Activated CD4-positive, alpha-beta T cell treated with anti-CD3 and anti-CD28 coated beads, Interleukin-2, amount 50 U/mL, for 1 hour (primary cell): ENCODE results near the gene FRS3.
"Not testable (repeated sequence)": the region's sequence is repeated elsewhere in the genome, so short reads cannot be mapped to it uniquely, and the experiment has no call there.

Experiments used
- DNase-seq: peaks from one replicate; pipeline ENCODE4 v3.0.0-alpha.2; 2020

FRS3 gene

DNA sequence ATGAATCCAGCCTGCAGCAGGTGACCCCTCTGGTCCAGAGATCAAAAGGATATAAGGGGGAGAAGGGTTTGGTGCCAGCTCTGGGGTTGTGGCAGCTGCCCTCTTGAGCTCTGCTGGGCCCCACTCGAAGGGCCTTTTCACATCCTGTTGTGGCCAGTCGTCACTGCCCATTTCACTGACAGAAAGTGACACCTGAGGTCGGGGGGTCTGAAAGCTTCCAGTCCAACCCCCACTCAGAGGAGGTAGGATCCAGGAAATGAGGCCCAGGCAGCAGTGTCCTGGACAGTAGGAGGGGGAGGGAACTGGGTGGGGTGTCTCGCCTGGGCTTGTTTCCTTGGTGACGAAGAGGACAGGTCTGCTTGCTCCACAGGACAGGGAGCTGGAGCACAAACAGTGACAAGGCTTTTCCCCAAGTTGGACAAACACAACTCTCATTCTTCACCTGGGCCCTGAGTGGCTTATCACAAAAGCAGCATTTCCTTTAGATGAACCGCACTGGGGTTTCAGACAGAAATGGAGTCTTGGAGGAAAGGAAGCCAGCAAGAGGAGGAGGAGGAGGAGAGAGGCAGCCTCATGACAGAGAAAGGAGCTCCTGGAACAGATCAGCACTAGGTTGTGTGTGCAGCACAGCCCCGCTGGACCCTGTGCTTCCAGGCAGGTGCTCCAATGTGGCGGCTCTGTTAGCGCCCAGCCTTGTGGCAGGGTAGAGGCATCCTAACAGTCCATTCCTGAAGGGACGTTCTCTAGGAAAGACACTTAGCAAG is 11.0 kb downstream of the FRS3 start:
- DNase-seq: no peak

DNA sequence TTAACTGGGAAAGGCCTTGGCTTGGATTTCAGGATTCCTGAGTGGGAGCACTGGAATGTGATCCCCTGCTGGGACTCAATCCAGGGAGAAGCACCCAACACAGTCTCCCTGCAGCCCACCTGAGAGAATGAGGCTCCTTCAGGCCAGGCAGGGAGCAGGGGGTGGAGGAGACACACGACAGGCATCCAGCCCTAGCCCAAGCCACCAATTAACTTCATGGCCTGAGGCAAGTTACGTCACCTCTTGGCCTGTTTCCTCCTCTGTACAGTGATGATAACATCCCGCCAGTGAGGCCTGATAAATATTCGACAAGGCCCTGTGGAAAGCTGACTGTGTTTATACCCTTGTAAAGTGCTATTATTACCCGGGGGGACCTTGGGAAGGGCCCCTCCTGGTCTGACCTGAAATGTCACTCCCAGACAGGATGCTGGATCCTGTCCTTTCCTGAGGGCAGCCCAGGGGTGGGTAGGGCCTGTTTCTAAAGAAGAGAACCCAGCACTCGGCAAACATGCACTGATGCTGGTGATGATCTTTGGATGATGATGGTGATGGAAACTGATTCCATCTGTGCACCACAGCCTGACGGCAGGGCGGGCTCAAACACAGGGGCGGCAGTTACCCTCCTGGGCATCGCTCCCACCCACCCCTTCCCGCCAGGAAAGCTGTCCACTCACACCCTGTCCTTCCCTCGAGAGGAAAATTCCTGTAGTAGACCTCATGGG is 12.4 kb downstream of the FRS3 start:
- DNase-seq: no peak

DNA sequence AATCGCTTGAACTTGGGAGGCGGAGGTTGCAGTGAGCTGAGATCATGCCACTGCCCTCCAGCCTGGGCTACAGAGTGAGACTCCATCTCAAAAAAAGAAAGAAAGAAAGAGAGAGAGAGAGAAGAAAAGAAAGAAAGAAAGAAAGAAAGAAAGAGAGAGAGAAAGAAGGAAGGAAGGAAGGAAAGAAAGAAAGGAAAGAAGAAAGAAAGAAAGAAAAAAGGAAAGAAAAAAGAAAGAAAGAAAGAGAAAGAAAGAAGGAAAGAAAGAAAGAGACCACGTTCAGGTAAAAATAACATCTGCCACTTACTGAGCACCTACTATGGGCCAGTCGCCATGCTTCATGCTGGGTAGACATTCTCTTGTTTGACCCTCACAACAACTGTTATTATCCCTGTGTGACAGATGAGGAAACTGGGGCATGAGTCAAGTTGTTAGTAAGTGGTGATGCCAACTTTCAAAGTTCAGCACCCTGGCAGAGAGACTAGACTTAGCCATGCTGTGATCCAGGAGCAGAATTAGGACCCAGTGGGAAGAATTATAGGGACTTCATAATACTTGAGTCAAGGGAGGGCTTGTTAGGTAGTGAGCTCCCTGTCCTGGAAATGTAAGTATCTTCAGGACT is 13.5 kb downstream of the FRS3 start:
- DNase-seq: not testable (repeated sequence)

DNA sequence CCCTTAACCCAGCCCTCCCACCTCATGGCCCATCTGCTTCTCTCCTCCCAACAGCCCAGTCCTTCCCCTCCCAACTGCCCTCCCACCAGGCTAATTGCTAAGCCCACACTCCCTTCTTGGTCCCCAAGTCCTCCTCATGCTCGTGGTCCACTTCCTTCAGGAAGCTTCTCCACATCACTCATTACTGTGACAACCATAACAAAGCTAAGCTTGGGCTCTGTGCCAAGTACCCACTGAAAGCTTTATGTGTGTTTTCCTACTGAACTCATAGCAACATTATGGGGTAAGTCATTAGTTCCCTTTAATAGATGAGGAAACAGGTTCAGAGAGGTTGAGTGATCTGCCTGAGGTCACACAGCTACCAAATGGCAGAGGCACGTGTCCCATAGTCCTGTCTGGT is 16.2 kb downstream of the FRS3 start:
- no peak for DNase-seq

DNA sequence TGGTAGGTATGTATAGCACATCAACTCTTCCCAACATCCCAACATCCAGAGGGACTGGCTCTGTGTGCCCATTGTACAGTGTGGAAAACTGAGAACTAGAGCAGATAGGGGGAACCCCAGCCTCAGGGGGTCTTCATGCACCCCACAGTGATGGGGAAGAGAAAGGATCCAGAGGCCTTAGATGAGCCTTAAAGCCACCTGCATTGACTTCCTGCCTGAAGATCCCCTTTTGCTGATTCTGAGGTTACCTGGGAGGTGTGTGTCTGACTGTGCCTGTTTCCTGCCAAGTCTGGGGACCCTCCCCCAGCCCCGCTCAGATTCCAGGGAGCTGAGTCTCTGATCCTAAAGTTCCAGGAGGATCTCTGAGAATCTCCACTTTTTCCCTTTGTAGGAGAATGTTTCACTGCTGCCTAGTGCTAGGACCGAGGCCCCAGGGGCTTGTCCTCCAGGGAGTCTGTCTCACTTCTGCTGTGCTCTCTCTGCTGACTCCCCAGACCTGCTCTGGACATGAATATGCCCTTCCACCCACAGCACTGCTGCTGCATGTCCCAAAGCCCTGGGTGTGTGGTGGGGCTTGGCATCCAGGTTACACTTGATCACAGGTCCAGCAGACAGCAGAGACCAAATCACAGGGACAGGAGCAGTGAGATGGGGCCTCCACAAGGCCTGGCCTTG is 19.7 kb downstream of the FRS3 start:
- DNase-seq: no peak

DNA sequence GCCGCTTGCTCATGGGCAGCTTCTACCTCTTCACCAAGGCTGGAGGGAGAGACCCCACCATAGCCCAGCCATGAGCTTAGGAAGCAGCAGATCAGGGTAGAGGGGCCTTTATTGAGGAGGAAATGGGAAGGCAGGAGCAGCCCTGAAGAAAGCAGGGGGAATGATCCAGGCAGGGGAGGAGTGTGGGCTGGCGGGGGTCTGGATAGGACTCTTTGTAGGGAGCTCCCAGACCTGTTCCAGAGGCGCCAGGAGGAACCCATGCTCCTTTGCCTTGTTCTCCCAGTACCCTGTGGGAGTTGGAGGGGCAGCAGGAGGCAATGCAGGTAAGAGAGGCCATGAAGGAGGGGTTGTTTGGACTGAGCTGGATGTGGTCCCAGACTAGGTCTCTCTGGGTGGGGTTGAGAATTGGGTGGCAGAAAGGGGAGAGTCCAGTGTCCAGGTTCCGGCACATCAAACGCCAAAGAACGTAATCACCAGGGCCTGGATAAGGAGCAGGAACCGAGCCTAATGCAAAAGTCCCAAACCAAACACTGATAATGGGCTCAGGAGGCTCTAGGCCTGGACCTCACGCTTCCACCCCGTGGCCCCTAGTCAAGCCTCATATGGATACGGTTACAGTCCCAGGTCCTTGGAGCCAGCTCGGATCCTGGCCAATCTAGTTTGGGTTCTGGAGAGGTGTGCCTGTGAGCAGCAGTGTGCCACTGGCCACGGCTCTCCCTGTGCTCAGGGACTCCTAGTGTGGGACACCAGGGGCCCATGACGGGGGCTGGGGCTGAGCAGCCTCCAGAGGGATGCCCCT is 20.4 kb downstream of the FRS3 start:
- DNase-seq: no peak

DNA sequence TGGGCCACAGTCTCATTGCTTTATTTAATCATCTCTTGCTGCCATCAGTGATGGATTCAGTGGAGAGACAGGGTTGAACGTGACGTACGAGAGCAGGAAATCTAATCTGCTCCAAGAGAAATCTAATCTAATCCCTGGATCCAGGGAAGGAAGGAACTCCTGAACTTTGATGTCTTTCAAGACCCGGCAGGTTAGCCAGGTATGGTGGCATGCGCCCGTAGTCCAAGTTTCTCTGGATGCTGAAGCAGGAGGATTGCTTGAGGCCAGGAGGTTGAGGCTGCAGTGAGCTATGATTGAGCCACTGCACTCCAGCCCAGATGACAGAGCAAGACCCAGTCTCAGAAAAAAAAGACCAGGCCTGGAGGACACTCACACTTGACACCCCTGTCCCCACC is 21.1 kb downstream of the FRS3 start:
- no peak for DNase-seq

DNA sequence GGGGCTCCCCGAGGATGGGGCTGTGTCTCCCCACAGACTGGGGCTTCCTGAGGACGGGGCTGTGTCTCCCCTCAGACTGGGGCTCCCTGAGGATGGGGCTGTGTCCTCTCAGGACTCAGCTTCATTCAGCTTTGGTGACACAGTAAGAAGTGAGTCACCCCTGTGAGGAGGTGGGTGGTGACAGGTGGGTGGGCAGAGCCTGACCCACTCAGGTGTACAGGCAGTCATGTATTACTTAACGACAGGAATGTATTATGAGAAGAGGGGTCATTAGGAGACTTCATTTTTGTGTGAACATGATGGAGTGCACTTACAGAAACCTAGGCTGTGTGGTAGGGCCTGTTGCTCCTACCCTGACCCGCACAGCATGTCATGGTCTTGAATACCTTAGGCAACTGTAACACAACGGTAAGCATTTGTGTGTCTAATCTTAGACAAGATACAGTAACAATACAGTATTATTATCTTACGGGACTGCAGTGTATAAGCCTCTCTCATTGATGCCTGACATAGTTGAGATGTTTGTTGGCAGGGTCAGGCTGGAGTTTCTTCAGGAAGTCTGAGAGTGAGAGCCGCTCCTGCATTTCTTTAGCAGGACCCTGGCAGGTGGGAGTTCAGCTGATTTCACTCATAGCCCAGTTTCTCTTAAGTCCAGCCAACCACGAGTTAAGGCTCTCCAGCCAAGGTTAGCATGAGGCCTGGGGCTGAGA is 21.6 kb downstream of the FRS3 start:
- no peak for DNase-seq

DNA sequence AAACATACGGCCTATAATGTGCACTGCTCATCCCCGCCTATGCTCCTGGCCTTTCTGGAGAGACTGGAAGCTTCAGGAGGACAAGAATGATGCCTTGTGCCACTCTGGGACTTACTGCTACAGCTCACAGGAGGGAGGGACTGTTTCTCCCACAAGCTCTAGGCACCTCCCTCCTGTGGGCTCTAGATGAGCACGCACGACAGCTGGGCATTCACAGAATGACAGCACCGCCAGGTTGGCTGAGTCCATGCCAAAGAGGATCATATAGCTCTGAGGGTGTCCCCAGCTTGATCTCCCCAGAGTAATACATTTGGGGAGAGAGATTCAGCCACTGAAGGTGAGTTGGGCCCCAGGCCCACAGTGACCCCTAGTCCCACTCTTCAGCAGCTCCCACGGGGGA is 22.4 kb downstream of the FRS3 start:
- DNase-seq: no peak

DNA sequence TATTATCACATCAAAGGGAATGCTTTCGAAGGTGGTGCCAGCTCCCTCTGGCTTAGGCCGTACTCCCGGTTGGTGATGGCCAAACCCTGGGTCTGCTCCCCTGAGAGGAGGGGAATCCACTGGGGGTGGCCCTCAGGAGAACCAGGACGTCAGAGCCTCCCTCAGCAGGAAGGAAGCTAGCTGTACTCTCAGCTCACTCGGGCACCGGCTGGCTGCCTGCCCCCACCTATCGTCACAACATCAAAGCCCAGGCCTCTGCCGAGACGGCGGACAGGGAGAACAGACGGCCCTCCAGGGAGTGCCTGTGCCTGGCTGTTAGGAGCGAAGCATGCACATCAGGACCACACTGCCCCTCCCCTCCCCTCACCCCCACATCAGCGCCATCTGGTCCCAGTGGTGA is 23.3 kb downstream of the FRS3 start:
- DNase-seq: no peak

DNA sequence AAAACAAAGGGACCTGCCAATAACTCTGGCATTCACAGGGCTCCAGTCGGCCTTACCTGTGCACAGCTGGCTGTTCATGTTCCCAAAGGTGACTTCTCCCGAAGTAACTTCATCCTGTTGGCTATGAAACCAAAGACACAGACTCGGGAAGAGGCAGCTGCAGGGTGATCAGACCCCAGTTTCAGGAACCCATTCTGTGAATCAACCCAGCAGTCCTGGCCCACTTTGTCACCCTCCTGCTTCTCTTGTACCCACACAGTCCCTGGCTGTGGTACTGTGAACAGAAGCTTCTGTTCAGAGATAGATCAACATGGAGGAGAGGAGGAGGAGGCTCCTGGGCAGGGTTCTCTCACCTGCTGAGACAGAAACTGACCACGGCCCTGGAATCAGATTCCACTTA is 23.8 kb downstream of the FRS3 start:
- no peak for DNase-seq

DNA sequence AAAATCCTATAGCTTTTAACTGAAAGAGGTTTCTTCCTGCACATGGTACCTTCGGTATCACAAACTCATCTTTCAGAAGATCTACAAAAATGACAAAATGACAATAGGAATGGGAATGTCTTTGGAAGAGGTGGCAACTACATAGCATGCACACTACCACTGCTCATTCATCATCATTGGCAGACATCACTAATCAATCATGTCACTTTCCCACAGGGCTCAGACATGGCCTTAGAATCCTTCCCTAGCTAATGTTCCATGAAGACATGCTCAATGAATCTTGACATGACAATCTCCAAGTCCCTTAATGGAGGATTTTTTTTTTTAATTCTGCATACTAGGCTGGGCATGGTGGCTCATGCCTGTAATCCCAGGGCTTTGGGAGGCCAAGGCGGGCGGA is 29.3 kb downstream of the FRS3 start:
- no peak for DNase-seq

DNA sequence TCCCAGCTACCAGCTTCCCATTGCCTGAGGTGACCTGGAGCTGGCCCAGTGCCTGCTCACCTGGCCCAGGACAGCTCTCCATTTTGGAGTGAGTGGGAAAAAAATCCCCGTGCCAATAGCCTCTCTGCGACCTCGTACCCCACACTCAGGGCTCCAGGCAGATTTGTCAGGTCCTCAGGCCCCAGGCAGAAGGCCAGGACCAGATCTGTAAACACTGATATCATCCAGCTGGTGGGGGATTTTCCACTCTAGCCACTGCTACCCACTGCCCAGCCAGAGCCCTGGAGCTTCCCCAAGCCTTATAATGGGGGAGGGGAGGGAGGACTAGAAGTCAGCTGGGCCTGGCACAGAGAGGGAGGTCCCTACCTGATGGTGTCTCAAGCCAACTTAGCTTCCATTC is 31.2 kb downstream of the FRS3 start:
- DNase-seq: no peak

DNA sequence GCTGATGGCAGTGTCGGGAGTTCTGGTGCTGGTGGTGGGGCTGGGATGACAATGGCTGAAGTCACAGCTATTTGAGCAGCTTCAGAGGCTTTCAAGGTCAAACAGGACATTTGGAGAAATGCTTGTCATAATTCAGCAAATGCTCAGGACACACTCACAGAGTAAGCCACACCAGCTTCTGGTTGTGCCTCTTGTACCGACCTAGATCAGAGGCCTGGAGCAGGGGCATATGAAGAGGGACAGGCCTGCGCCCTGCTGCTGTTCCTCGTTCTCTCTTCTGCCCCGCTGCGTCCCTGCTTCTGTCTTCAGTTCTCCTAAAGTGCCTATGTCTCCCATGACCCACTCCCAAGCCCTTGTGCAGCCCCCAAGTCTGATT is 31.6 kb downstream of the FRS3 start:
- DNase-seq: no peak

DNA sequence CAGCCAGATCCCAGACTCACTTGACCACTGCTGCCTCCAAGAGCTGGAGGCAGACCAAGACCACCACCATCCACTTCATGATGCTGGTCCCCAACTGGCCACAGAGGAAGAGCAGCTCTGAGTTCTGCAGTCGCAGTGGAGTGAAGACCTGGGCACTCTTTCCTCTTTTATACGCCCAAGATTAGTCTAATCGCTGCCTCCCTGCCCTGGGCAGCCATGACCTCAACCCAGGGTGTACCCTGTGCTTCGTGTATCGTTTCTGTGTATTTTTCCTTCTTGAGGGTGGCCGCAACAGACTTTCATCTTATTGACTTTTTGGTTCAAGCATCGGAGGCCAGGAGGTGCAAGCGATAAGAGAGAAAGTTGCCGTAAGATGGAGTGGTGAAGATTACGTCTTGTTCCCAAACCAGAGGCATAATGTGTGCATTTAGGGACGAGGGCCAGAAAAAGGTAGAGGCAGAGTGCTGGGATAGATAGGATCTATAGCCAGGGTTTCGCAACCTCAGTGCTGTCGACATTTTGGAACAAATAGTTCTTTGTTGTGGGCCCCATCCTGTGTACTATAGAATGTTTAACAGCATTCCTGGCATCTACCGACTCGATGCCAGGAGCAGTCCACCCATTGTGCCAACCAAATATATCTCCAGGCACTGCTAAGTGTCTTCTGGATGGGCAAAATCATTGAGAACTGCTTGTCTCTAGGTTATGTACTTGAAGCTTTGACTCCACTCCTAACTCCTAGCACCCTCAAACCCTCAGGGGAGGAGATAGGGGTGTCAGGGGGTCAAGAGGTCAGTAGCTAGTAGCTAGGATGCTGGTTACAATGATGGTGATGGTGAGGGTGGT is 32.2 kb downstream of the FRS3 start, which contains the start of gene PGC:
TSS of gene PGC (minus strand) at position 142 of the 846 bp plus-strand sequence. CDS start at position 79, 63 bp downstream.
- no peak for DNase-seq

DNA sequence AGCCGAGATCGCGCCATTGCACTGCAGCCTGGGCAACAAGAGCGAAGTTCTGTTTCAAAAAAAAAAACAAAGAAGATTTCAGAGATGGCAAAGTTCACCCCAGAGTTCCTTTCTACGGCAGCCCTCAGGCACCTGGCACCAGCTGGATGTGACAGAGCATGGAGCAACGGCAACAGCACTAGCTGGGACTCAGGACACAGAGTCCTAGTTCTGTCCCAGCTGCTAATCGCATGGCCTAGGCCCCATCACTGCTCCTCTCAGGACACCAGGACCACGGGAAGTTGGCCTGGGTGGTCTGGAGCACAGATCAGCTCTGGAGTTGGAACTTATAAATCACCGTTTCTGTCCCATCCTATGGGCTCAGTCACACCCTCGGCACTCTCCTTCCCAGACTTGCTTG is 33.6 kb downstream of the FRS3 start:
- DNase-seq: no peak

DNA sequence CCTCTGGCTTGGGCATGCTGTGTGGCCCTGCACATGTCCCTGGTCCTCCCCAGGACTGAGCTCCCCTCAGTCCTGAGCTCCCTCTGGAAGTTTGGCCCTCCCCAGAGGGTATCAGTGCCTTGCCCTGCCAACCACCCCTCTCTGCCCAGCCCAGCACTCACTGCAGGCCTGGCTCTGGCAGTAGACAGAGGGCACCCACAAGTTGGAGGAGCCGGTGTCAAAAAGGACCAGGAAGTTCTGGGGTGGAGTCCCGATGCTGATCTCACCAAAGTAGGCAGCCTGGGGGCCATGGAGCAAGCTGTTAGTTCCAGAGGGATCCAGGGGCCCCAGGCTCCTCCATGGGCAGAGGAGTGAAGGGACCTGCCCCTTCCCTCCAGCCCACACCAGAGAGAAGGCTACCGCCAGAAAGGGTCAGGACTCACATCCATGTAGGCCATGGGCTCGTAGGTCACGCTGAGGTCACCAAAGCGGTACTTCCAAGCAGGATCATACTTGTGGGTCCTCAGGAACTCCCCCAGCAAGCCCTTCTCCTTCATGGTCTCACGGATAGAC is 35.4 kb downstream of the FRS3 start:
- no peak for DNase-seq

DNA sequence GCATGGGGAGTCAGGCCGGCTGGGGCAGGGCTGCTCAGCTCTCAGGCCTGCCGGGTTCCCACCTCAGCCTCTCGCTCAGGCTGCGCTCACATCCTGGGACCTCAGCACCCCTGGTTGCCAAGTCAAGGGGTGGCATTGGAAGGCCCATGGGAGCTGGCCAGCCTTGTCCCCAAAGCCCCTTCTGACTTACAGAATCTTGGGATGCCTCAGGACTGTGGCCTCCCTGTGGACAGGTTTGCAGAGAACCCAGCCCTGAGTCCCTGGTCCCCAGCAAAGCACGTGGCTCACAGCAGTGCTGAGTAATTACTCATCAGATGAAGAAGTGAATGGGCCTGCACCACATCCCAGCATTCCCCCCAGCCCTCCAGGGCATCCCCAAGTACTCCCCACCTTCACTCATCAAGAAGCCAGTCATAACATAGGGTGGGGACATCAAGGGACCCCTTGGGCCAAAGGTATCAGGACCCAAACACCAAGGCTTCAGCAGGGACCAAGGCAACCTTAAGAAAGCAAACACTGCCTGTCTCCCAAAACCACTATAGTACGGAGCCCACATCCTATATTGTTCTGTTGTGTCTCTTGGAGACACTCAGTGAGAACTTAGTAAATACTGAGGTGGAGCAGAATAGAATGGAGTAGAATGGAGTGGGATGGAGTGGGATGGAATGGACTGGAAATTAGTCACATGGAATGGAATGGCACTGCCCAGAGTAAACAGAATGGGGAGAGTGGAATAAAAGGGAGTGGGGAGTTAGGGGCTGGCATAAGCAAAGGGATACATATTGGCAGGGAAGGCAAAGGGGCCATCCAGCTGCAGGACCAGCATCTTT is 36.1 kb downstream of the FRS3 start:
- DNase-seq: no peak

DNA sequence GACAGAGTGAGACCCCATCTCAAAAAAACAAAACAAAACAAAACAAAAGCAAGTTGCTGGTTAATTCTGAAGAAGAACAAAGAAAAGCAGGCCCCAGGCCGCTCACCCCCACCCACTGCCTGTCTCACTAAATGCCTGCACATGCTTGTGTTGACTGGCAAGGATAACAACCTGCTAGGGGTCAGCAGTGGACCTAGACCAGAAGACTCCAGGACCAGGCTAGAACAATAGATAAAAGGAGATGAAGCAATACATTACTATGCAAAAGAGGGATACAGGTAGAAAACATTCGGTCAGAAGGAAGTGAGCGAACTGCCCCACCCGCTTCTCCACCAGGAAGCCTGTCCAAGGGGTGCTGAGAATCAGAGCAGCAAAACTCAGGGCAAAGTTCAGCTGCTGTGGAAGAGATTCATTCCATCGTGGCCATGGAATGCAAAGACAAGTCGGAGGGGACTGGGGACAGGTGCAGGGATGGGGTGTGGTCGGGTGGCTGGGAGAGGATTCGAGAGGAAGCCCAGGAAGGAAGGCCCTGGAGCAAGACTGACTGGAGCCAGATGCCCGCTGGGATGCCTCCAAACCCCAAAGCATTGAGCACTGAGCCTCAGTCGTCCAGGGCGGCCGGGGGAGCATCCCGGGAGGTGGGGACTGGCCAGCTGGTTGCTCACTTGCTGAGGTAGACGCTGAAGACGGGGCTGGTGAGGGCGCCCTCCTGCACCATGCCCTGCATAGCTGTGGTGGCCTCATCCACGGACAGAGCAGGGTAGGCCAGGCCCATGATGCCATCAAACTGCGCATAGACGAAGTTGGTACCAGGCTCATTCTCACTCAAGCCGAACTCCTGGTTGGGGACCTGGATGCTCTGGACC is 37.8 kb downstream of the FRS3 start:
- no peak for DNase-seq
